ENCODE results near the gene RAB3B.

The RAB3B gene

DNA sequence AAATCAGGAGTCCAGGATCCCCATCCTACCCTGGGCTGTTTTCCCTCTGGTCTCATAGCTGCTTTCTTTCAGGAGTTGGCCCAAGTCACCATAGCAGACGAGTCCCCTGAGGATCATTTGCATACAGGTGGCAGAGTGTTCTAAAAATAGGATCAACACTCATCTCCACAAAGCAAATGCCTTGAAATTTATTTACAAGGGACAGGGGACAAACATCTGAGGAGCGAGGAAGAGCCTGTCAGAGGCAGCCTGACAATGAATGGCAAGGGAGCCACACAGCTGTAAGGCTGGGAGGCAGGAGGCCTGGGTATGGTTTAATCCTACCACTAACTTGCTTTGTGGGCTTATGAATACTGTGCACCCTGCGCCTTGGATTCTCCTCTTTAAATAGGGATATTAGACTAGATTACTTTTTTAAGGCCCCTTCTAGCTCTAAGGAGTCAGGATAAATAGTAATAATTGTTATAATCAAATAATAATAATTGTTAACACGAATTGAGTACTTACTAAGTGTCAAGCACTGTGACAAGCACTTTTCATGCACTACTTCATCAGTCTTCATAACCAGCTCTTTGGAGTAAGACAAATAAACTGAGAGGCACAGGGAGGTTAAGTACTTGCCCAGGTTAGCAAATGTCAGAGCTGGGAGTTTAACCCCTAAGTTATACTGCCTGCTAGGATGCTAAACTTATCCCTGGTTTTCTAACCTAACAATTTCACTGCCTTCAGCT lies 34.5 kb downstream of the RAB3B start:
- DNase-seq: no peak

DNA sequence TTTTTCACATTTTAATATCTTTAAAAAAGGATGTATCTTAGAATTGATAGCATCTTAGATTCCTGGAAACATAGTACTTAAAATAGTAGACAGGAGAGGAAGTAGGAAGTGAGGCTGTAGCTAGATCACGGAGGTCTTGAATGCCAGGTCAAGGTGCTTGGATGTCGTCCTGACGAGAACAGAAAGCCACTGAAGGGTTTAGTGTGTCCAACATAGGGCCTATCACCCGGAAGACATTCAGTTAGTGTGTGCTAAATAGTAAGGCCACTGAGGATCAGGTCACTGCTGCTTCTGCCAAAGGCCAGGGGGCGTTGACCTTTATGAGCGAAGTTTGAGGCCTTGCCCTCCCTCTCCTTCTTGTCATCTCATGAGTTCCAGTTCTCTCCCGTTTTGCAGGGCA lies 35.7 kb downstream of the RAB3B start:
- DNase-seq: no peak

DNA sequence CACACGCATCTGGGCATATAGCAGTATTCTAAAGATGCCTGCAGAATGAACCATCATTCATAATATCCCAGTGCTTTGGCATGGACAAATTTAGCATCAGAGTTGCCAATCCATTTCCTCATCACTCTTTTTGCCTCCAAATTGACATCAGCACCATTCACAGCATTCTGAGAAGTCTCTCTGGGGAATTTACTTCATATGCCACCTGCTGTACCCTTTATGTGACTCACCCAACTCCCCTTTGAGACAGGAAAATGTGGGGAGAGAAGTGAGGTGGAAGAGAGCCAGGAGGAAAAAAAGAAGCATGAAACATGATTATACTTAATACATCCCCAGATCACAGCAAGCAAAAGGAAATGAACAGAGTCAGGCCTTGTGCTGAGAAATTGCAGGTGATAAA lies 37.4 kb downstream of the RAB3B start:
- no peak for DNase-seq

DNA sequence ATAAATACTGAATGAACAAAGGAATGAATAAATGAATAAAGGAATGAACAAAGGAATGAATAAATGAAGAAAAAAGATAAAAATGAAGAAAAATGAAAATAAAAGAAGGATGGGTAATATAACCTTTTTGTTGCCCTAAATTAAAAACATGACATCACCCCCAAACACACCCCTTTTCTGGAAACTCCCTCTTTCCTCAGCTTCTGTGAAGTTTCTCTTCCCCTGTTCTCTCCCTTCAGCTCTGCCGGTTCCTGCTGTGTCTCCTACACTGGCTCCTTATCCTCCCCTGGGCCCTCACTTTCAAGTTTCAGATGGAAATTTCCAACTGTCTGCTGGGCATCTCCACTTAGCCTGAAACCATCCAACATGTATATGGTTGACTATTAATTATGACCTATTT lies 37.9 kb downstream of the RAB3B start:
- DNase-seq: no peak

DNA sequence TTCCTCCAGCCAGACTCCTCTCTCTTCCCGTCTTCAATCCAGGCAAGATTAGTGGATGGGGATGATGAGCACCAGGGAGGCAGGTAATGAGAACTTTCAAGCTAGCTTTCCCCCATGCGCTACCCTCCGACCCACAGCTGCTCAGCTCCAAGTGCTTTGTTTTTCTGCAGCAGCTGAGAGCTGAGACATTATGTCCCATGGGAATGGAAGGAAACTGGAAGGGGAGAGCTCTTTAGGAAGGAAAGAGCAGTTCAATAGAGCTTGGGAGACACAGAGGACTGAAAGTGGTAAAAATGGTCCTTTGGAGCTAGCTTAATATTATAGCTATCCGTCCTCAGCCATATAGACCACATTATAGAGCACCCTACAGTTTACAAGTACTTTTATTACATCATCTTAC lies 39.8 kb downstream of the RAB3B start:
- no peak for DNase-seq

DNA sequence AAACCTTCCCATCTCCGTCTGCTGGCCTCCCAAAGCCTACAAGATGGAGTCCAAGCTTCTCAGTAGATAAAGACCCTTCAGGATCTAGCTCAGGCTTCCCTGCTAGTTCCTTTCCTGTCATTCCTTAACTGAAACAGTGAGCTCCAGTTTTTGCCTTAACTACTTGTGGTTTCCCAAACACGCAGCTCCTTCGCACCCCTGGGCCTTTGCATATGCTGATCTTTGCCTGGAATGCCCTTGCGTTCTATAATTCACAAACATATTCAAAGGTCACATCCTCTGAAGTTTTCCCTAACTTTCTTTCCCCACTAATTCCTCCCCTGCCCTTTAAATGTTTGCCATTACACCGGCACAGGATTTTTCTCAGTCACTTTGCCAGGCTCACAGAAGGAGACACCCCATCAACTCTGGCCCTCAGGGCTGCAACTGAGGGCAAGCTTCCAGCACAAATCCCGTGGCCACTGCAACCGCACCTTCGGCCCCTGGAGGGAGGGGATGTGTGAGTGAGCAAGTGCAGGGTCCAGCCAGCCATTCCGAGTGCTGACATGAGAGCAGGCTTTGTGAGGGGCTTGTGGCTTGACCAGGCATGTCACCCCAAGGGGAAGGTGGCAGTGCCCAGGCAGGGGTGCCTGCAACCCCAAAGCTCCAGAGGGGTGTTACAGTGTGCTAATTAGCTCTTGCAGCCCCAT lies 41.3 kb downstream of the RAB3B start:
- DNase-seq: no peak

DNA sequence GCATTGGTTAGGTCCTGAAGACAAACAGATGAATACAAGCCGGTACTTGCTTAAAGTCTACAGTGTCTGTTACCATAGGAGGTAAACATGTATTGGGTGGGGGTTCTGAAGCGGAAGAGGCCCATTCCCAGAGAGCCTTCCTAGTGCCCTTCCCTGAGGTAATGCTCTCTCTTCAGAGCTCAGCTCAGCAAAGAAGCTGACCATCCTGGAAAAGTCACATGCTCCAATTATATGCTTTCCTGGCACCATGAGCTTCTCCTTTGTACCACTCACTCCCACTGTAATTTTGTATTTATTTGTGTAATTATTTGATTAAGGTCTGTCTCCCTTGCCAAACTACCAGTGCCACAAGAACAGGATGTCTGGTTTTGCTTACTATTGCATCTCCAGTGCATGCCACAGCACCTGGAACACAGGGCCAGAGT lies 42.0 kb downstream of the RAB3B start:
- no peak for DNase-seq

DNA sequence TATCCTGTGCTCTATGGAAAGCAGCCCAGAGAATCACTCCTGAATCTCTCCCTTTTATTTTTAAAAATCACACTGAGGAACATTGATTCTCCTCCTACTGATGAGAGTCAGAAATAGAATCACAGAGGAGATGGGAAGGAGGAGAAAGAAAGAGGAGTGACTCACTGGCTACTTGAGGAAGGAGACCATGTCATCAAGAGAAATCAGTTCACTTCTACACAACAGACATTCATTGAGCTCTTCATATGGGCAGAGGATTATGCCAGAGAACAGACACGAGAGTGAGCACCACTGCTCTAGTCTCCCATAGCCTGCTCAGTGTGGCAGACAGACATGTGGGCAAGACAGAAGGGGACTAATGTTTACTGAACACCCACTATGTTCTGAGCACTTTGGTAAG lies 44.2 kb downstream of the RAB3B start:
- no peak for DNase-seq

DNA sequence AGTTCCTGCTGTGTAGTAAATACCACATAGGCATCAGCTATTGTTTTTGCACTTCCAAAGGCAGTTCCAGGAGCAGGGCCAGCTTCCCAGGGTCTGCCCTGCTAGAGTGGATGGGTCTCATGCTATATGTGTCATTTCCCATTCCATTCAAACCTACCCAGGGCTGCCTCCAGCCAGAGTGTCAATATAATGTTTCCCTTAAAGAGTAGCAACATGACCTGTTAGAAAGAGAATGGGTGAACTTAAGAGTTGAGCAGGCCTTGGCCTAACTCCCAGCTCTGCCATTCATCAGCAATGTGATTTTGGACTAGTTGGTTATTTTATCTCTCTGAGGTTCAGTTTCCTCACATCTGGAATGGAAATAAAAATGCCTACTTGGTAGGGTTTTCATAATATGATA lies 44.9 kb downstream of the RAB3B start:
- DNase-seq: no peak

DNA sequence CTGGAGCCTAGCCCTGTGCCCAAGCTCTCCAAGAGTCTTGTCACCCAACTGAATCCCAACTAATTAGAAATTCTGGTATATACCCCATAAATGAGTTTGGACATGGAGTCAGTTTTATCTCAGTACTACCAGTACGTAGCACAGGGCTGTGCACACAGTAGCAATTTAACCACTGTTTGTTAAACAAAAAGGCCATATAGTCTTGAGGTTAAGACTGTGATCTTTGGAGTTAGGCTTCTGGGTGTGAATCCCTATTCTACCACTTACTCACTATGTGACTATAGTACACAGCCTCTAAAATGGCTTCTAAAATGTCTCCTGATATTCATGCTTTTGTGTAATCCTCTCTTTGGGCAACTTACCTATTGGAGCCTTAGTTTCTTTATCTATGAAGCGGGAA lies 48.2 kb downstream of the RAB3B start:
- no peak for DNase-seq

DNA sequence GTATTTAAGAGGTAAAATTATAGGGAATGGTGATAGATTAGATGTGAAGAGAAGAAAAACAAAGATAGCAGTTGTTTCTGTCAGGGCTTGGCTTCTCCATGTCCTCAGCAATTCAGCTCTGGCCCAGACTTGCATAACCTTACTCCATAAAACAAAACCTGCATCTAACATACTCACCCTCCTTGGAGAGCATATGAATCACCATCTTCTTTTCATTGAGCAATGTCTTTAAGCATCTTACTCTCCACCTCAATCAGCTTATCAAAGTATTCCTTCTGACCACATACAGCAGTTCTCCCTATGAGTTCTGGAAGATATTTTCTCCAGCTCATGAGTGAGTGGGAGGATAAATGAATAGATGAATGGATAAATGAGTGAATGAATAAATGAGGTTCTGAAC lies 49.0 kb downstream of the RAB3B start:
- DNase-seq: no peak

DNA sequence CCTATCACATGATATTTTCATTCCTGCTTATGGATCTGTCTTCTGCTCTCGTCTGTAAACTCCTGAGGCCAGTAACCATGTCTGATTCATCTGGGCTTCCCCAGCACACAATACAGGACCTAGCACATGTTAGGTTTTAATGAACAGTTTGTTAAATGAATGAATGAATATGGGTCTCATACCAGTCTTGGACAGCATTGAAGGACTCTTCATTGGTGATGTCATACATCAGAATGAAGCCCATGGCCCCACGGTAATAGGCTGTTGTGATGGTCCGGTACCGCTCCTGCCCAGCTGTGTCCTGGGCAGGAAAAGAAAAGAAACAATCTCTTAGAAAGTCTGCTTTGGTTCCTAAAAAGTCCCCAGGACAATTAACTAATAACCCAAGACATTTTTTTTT lies 53.4 kb downstream of the RAB3B start:
- no peak for DNase-seq

DNA sequence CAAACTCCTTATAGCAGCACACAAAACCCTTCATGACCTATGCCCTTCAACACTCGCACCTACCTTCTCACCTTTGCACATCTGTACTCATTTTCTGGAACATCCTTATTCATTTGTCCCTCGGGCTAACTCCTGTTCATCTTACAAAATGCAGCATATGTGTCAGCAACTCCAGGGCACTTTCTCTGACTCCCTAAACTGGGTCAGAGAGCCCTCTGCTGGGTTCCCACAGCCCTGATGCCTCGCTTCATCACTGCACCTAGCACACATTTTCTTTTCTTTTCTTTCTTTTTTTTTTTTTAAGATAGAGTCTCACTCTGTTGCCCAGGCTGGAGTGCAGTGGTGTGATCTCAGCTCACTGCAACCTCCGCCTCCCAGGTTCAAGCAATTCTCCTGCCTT lies 54.0 kb downstream of the RAB3B start:
- no peak for DNase-seq

DNA sequence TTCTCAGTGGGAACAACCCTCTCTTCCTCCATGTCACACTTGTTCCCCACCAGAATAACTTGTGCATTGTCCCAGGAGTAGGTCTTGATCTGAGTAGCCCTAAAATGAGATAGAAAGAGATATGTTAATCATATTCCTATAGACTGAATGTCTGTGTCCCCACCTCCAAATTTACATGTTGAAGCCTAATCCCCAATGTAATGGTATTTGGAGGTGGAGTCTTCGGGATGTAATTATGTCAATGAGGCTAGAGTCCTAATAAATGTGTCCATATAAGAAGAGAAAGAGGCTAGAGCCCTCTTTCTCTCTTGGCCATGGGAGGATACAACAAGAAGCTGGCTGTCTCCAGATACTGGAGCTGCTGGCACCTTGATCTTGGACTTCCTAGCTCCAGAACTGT lies 57.2 kb downstream of the RAB3B start:
- no peak for DNase-seq

DNA sequence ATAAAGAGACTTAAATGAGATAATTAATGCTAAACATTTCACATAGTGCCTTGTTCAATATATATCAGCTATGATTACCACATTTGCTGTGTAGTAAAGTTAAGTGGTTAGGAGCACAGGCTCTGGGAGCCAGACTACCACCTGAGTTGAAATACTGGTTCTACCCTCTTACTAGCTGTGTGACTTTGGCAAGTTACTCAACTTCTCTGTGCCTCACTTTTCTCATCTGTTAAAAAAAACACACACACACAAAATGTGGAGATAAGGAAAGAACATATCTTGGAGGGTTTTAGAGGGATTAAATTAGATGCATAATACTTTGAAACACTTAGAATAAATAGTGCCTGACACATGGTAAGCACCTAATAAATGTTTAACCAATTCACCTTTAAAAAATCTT lies 60.2 kb downstream of the RAB3B start:
- no peak for DNase-seq

DNA sequence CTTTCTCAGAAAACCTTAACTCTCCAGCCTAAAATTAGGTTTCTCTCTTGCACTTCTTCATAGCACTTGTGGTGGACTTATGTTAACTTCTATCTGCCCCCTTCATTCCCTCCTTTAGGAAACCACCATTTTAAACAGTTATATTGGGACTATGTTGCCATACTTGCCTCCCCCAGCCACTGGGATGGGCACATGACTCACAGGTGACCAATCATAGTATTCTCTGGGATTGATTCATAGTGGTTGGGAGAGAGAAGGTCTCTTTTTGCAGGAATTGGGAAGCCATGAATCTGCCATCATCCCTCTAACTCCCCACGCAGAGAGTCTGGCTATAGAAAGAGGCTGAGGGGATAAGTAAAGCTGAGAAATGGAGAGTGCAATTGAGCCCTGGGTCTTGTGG lies 61.6 kb downstream of the RAB3B start:
- DNase-seq: no peak

DNA sequence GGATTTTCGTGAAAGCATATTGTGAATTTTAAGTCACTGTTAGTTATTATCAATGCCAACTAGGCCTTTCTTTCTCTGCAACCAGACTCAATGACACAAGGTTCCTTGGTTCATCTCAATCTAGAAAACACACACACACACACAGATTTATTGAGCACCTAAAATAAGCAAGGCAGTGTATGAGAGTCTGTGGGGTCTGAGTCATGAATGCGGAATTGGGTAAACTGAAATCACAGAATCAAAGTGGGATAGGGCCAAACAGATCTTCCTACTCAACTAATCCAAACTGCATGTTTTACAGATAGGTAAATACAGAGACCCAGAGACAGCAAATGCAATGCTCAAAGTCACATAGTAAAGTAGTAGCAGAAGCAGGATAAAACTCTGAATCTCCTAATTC lies 63.5 kb downstream of the RAB3B start:
- DNase-seq: no peak

DNA sequence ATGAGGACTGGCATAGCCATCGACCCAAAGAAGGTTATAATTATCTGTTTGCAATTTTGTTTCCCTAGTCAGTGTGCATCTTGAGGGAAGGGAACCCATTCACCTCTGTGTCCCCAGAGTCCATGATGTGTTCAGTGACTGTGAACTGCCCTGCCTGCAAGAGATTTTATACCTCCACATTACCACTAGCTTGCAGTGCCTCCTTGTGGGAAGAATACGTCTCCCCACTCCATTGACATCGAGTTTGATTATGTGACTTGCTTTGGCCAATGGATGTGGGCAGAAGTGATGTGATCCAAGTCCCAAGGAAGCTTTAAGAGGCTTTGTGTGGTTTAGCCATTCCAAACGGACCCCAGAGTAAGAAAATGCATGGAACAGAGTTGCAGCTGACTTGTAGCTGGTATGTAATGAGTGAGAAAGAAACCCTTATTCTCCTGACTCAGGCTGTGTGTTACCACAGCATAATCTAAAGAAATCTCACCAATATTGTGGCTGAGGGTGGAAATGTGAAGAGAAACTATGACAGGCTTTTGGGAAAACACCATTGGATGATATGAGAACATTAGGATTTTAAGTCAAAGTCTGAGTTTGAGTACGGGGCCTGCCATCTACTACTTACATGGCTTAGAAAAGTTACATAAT lies 64.2 kb downstream of the RAB3B start:
- peak; percentile 8 for DNase-seq

DNA sequence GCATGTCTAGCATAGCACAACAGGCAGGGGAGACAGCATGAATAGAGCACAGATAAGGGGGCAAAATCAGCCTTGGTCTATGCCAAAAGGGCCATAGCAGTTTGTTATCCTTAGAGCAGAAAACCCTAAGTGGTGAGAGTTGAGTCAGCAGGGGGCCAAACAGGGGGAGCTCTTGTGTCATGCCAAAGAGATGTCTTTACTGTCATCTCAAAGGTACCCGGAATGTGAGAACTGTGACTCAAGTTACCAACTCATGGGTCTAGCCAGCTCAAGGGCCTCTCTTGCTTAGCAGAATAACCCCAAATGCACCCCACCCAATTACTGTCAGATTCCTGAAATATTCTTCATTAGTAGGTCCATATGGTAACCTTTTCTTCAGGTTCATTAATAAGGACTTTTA lies 66.0 kb downstream of the RAB3B start:
- peak; percentile 51 for DNase-seq

DNA sequence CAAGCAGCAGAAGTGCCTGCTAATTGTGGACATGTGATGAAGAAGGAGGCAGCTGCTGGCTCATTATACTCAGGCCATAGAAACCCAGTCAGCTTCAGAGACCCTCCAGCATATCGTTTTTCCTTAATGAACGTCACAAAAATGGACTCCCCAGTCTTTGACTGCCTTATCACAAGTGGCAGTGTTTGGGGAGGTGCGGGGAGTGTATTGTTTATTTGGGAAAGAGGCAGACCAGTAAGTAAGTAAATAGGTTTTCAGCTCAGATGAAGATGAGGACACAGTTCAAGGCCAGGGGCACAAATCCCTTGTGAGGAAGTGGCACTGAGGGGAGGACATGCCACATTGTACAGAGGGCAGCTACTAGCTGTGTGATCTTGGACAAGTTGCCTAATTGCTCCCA lies 68.5 kb downstream of the RAB3B start:
- no peak for DNase-seq

DNA sequence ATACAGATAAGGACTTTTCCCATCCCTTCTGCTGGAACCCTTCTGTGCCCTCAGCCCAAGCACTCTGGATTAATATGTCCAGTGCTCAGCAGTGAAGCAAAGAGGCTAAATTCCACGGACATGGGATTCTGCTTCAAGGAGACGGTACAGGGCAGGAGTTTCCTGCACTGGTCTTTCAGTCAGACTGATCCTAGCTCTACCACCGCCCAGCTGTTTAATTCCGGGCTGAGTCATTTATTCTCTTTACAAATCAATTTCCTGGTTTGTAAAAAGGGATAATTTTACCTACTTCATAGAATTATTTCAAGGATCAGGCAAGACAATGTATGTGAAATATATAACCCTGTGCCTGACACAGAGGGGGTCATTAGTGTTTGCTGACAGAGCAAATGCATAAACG lies 70.4 kb downstream of the RAB3B start:
- no peak for DNase-seq

DNA sequence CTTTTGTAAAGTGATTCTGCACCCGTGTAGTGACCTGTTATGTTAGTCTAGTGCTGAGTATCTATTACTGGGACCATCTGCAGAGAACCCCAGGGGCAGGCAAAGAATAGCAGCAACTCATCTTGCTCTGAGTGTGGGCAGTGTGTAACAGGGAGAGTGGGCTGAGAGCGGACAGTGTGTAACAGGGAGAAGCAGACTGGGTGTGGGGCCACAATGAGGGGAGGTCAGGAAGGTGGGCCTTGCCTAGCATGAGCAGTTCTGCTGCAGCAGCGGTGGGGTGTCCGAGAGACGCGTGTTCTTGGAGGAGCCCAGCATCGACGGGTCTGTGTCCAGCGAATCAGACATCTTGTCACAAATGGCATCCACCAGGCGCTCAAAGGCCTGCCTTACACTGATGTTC lies 70.8 kb downstream of the RAB3B start:
- DNase-seq: no peak

DNA sequence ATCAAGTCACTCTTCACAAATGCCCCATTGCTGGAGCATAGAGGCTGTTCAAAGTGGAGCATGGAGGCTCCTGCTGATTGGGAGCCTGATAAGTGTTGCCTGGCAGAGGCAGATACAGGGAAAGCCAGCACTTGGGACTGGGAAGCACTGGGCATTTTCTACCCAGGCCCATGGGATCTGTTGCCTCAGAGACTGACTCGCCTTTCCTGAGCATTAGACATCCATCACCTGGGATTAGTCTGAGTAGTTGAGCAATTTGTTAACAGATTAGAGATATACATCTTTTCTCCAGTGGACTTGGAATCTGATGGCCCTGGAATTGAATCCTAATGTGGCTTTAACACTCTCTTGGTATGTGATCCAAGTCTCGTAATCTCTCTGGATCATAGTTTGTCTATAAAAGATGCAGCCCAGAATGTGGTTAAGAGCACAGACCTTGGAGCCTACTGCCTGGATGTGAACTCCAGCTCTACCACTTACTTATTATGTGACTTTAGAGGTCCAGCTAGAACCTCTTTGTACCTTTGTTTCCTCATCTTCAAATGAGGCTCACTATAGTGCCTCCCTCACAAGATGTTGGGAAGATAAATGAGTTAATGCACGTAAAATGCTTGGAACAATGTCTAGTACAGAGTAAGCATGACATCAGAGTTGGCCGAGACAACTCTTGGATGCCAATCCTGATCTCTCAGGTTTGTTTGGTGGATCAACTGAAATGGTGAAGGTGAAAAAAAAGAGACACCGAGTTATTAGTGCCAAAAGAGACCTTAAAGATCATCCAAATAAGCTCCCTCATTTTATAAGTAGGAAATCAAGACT lies 73.7 kb downstream of the RAB3B start:
- no peak for DNase-seq

DNA sequence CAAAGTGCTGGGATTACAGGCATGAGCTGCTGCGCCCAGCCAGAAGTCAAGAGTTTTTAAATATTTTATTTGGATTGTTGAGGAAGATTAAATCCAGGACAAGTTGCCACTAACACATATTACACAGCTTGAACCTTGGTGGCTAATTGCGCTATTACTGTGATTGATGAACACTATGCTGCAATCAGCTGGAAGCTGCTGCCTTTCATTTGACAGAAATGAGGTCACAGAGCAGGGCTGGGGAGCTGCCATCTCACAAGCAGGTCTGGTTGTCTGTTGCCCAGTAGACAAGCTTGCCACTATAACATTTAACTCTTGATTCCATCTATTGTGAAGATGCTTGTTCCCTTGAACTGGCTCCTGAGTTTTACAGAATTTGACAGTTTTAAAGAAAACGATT lies 74.5 kb downstream of the RAB3B start:
- no peak for DNase-seq
